ENCODE measurements around the gene ITK.

- TF ChIP-seq, protein P1, sequence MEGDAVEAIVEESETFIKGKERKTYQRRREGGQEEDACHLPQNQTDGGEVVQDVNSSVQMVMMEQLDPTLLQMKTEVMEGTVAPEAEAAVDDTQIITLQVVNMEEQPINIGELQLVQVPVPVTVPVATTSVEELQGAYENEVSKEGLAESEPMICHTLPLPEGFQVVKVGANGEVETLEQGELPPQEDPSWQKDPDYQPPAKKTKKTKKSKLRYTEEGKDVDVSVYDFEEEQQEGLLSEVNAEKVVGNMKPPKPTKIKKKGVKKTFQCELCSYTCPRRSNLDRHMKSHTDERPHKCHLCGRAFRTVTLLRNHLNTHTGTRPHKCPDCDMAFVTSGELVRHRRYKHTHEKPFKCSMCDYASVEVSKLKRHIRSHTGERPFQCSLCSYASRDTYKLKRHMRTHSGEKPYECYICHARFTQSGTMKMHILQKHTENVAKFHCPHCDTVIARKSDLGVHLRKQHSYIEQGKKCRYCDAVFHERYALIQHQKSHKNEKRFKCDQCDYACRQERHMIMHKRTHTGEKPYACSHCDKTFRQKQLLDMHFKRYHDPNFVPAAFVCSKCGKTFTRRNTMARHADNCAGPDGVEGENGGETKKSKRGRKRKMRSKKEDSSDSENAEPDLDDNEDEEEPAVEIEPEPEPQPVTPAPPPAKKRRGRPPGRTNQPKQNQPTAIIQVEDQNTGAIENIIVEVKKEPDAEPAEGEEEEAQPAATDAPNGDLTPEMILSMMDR (IDR thresholded peaks at IDR 0.05): no peak
- no peak for TF ChIP-seq POLR2A (IDR thresholded peaks at IDR 0.05)
Measured at GRCh38 chr5:157301066-157301465, 120.4 kb downstream of the ITK start.
